Measurements from ENCODE around the gene HIPK1.

Gene HIPK1

DNA sequence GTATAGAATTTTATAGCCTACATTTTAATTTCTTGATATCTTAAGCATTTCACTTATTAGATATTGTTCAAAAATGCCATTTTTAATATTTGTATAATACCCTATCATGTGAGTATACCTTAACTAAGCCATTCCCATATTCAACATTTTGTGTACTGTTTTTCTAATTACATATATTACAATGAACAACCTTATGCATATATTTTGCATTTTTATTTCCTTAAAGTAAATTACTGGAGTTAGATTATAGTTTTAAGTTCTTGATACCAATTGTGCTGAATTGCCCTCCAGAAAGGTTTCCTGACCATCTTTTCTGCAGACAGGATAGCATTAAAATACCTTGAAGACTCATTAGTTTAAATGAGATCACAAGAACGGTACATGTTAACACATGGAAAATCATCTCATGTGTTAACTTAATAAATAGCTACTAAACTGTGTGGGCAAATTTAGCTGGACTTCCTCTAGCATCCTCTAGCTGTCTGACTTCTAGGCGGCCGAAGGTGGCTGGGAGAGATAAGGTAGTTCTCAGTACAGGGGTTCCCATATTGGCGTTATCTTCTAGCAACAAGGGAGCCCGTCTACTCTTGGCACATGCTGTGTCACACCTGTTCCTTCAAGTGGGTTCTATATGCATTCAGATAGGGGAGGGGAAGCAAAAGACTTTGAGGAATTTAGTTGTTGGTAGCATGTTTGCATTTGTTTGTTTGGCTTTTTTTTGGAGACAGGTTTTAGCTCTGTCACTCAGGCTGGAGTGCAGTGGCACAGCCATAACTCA lies 15.0 kb upstream of the HIPK1 start:
- DNase-seq (ENCODE audit: low read depth in 2 of 2), result no peak

DNA sequence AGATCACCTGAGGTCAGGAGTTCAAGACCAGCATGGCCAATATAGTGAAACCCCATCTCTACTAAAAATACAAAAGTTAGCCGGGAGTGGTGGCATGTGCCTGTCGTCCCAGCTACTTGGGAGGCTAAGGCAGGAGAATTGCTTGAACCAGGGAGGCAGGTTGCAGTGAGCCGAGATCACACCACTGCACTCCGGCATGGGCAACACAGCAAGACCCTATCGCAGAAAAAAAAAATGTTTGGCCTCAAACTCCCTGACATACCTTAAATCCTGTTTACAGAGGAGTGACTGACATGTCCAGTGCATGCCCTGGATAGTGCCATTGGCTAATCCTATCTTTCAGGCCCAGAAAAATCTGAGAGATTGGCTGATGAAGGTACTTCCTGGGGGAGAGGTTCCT lies 12.2 kb upstream of the HIPK1 start:
- no peak for DNase-seq (ENCODE audit: low read depth in 2 of 2)

DNA sequence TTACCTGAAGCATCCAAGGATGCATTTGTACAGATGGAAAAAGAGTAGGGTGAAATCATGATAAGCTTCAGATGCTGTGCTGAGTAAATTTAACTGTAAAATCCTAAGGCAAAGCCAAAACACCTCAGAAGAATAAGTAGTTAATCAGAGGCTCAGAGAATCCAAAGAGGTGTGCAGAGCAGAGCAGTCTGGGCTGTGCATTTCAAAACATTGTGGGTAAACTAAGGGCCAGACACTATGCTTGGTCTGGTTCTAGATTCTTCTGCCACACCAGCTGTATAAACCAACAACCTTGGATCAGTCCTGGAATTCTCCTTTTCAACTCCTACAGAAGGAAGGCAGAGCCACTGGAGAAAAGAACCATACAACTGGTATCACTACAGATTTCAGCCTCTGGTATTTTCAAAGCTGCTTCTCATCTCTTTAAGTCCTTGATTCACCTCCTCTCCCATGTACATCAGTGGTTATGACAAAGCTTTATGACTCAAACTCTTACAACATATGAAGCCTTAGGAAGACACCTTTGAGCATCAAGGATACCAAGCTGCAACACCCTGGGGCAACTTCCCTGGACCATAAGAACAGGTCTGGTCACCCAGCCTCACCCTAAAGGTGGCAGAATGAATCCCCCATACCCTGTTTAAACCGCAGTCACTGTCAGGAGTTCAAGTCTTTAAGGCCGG lies 11.6 kb upstream of the HIPK1 start:
- DNase-seq (ENCODE audit: low read depth in 2 of 2), result no peak

DNA sequence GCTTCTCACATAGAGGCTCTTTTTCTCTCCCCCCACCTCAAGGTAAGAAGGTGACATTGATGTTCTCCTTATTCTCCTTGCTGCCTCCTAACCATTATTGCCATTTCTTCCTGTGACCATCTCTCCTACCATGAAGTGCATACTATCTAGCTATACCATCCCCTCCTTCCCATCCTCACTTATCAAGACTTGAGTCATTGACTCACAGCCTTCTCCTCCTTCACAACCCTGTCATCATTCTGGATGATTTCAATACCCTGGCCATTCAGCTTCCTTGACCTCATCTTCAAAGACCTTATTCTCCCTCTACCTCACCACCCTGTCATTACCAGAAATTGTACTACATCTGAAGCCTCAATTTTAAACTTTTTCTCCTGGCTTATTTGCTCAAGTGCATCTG lies 10.9 kb upstream of the HIPK1 start:
- DNase-seq (ENCODE audit: low read depth in 2 of 2), result no peak

DNA sequence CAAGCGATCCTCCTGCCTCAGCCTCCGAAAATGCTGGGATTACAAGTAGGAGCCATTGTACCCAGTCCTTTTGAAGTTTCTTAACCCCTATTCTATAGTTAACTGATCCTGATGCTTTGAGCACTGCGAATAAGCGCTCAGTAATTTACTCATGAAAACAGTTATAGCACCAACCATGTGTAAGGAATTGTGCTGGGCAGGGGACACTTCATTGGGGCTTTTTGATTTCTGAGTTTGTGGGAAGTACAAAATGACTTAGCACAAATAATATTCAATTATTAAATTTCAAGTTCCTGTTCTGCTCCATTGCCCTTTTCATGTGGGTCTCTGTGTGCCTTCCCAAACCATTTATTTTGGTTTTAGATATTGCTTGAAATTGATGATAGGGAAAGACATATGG lies 6.2 kb upstream of the HIPK1 start:
- no peak for DNase-seq (ENCODE audit: low read depth in 2 of 2)

DNA sequence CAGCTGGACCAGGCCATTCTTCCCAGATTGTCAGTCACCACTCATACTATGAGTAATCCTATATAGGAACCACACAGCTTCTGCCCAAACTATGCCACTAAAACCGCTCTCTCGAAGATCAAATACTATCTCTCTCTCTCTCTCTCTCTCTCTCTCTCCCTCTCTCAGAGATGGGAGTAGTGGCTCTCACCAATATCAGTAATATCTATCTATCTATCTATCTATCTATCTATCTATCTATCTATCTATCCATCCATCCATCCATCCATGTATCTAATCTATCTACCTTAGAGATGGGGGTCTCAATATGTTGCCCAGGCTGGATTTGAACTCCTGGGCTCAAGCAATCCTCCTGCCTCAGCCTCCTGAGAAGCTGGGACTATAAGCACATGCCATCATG lies 4.7 kb upstream of the HIPK1 start:
- no peak for DNase-seq (ENCODE audit: low read depth in 2 of 2)

DNA sequence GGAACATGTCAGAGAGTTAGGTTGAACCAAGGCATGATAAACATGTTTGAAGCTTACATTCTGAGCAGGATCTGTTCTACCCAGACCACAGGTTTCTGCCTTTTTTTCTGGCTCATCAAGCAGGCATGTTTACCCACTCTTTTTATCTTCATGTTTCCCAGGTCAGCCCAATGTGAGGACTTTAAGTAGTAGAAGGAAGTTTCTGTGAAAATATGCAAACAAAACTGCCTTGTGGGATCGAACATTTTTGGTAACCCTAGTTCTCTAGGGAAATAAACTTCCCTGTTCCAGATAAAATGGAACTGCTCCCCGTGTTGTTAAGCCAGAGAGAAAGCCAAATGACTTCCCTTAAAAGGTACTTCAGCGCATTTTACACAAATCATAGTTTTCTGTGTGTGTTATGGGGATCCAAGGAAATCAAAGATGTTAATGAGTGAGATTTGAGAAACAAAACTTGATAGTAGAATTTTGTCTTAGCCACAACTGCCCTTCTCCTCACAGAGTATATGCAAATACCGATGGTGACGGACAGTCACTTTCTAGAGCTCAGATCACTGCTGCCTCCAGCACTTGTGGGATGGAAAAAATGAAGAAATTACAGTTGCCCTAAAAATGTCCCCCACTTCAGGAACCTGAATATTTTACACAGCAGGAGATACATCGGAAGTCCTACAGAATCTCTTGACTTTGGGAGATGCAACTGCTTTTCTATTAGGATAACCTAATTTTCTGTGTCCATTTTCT lies 765 bp upstream of the HIPK1 start:
- DNase-seq (ENCODE audit: low read depth in 2 of 2), result no peak

DNA sequence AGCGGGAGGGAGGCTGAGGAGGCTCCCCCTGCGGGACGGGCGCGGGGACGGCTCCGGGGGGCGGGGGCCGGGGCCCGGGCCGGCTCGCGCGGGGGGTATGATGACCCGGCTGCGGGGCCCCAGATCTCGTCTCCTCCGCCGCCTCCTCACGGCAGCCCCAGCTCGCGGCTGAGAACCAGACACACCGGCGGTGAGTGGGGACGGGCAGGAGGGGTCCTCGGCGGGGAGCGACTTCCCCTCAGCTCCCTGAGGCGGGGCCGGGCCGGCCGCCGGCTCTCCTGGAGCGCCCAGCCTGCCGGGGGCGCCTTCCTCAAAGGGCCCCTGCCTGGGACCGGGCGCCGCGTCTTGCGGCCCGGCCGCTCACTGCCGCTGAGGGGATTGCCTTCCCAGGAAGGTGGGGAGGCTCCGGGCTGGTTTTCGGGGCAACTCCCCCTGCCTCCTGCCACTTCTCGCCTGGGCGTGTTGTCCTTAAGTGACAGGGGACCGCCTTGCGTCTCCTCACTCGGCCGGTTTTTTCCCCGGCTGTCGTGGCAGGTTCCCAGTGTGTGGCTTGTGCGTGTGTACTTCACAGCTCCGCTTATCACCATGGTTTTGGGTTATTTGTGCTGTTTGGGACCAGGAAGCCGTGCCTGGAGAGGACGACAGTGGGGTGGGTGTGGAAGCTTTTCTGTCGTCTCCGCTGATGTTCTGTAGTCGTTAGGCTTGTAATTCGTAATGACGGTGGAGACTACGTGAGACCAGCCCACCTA lies 800 bp downstream of the HIPK1 start:
- DNase-seq (ENCODE audit: low read depth in 2 of 2), result peak; percentile 31 to 35

DNA sequence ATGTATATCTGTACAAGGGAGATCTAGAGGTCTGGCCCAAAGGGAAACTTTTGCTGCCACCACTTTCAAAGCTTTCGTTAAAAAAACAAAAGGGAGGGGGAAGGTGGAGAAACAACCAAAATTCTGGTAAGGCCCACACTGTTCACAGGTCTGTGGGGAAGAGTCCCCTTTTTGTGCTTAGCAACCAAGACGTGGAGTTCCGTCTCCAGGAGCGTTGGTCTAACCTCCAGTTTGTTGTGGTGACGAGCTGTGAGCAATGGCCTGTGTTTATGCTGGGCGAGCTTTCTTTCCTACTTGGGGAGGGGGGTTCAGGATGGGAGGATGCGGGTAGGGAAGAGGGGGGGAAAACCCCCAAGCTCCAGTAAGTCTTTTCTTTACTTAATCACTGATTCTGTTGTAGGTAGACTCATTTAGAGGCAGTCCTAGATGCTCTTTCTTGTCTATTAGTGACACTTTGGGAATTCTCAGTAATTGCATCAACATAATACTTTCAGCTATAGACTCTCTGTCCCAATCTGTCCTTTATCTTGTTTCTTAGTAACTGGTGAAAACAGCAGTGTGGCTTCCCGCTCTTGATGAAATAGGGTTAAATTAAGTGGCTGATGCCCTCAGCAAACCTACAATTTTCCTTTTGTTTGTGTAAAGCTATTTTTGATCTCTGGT lies 1.5 kb downstream of the HIPK1 start:
- DNase-seq (ENCODE audit: low read depth in 2 of 2), result peak; percentile 19 to 38

DNA sequence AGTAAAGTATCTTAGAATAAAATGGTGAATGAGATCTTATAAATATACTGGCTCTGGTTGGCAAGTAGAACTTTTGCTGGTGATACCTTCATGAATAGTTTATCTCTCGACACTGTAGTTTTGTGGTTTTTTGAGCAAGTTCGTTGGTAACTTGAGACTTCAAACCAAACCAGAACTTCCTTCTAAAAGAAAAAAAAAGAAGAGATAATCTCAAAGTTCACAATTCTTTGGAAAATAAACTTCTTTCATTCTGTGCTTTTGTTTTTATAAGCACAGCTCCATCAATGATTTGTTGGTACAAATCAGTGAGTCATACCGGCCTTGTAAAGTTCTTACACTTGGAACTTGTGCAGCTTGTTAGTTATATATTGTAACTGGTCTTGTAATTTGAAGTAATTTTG lies 2.3 kb downstream of the HIPK1 start:
- DNase-seq (ENCODE audit: low read depth in 2 of 2), result no peak

DNA sequence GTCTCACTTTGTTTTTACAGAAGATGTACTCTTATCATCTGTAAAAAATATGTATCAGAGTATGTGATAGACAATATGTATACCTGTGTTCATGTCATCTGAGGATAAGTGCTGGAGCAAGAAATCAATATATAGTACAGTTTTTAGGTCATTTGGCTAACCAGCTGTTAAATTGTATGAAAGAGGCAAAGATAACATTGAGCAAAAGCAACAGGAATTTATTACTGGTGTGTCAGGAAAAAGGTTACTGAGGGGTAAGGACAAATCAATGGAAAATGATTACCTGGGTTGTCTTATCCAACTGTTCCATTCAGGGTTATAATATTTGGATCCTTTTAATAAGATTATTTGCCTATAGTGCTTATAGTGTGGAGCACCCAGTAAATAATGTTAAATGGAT lies 4.9 kb downstream of the HIPK1 start:
- DNase-seq (ENCODE audit: low read depth in 2 of 2), result no peak

DNA sequence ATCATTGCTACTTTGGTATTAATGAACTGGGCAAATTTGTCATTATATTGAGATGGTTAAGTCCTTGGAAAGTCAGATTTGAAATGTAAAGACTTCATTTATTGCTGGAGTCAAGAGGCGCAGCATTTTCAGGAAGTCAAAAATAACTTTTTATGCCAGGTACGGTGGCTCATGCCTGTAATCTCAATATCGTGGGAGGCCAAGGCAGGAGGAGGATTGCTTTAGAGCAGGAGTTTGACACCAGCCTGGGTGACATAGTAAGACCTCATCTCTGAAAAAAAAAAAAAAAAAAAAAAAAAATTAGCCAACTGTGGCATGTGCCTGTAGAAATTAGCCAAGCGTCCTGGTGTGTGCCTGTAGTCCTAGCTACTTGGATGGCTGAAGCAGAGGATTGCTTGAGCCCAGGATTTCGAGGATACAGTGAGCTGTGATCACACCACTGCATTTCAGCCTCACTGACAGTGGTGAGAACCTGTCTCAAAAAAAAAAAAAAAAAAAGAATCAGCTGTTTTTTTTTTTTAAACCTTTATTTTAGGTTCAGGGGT lies 5.5 kb downstream of the HIPK1 start:
- DNase-seq (ENCODE audit: low read depth in 2 of 2), result no peak

DNA sequence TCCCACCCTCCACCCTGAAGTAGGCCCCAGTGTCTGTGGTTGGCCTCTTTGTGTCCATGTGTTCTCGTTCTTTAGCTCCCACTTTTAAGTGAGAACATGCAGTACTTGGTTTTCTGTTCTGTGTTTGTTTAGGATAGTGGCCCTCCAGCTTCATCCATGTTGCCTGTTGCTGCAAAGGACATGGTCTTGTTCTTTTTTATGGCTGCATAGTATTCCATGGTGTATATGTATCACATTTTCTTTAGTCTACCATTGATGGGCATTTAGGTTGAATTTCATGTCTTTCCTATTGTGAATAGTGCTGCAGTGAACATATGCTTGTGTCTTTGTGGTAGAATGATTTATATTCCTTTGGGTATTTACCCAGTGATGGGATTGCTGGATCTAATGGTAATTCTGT lies 6.1 kb downstream of the HIPK1 start:
- no peak for DNase-seq (ENCODE audit: low read depth in 2 of 2)

DNA sequence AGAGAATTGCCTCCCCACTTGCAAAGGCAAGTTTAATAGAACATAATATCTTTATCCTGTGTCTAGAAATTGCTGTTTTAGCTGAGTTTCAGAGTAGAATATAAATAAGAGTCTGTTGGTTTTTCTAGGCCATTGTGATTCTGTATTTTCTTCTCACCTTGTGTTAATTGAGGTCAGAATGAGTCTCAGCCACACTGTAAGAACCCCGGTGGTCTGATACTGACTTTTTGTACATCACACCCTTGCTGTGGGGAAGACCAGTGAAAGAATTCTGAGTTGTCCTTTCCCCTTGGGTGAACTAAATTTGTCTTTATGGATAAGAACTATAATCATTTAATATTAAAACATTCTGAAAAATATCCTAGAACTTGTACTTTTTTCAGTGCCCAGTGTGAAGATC lies 6.8 kb downstream of the HIPK1 start:
- no peak for DNase-seq (ENCODE audit: low read depth in 2 of 2)

DNA sequence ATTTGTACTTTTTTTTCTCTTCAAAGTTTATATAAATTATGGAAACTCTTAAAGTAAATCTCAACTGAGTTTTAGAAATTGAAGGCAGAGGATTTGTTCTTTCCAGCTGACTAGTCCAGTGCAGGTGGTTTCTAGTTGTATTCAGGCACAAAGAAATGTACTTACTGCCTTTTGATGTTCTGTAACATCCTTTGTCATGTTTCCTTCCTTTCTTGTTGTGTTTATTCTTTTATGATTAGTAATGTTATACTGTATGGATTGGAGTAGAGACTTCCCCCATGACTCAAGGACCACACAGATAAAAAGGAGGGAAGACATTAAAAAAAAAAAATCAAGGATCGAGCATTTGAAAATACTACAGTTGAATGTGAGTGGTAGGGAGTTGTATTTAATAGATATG lies 8.0 kb downstream of the HIPK1 start:
- DNase-seq (ENCODE audit: low read depth in 2 of 2), result no peak

DNA sequence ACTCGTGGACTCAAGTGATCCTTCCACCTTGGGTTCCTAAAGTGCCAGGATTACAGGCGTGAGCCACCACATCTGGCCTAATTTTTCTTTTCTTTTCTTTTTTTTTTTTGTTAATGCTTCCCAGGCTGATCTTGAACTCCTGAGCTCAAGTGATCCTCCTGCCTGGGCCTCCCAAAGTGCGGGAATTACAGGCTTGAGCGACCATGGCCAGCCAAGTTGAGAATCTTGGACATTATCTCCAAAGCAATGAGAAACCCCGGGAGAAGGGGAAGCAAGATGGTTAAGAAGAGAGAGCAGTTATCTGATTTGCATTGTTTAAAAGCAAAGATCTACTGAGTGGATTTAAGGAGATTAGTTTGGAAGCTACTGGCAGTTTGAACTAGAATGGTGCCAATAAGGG lies 9.1 kb downstream of the HIPK1 start:
- no peak for DNase-seq (ENCODE audit: low read depth in 2 of 2)

DNA sequence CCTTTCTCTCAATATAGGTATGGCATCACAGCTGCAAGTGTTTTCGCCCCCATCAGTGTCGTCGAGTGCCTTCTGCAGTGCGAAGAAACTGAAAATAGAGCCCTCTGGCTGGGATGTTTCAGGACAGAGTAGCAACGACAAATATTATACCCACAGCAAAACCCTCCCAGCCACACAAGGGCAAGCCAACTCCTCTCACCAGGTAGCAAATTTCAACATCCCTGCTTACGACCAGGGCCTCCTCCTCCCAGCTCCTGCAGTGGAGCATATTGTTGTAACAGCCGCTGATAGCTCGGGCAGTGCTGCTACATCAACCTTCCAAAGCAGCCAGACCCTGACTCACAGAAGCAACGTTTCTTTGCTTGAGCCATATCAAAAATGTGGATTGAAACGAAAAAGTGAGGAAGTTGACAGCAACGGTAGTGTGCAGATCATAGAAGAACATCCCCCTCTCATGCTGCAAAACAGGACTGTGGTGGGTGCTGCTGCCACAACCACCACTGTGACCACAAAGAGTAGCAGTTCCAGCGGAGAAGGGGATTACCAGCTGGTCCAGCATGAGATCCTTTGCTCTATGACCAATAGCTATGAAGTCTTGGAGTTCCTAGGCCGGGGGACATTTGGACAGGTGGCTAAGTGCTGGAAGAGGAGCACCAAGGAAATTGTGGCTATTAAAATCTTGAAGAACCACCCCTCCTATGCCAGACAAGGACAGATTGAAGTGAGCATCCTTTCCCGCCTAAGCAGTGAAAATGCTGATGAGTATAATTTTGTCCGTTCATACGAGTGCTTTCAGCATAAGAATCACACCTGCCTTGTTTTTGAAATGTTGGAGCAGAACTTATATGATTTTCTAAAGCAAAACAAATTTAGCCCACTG lies 11.5 kb downstream of the HIPK1 start:
- peak in 1 of 2 donors; percentile 15 for DNase-seq (ENCODE audit: low read depth in 2 of 2)

DNA sequence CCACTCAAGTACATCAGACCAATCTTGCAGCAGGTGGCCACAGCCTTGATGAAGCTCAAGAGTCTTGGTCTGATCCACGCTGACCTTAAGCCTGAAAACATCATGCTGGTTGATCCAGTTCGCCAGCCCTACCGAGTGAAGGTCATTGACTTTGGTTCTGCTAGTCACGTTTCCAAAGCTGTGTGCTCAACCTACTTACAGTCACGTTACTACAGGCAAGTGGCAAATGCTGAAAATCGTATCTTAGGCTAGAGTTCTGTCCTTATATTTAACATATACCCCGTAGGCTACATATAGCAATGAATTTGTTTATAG lies 12.1 kb downstream of the HIPK1 start:
- DNase-seq (ENCODE audit: low read depth in 2 of 2), result no peak

DNA sequence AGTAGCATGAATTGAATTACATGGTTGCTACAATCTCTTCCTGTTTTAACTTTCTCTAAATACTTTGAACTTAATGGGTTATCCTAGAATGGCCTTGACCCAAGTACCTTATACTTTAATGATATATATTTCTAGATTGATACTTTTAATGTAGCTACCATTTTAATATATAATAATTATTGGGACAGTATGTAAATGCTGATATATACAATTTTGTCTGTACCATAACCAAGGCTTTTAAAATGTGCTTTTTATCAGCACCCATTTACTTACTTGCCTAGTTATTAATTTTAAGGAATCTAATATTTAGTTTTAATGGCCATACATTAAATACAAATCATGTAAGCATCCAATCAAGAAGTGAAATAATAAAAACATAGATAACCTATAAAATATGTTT lies 13.4 kb downstream of the HIPK1 start:
- DNase-seq (ENCODE audit: low read depth in 2 of 2), result no peak

DNA sequence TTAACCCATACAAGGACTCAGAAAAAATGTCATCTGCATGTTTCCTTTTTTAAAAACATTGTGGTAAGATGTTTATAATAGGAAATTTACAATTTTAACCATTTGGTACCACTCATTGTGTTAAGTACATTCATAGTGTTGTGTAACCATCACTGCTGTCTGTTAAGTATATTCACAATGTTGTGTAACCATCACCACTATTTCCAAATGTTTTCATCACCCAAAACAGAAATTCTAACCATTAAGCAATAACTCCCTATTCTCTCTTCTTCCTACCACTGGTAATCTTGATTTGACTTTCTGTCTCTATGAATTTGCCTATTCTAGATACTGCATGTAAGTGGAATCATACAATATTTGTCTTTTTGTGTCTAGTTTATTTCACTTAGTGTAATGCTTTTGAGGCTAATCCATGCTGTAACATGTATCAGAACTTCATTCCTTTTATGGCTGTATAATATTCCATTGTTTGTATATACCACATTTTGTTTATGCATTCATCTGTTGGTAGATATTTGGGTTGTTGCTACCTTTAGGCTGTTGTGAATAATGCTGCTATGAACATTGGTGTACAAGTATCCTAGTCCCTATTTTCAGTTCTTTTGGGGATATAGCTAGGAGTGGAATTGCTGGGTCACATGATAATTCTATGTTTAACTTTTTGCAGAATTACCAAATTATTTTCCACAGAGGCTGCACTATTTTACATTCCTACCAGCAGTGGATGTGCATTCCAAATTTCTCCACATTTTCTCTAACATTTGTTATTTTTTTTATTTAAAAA lies 14.1 kb downstream of the HIPK1 start:
- no peak for DNase-seq (ENCODE audit: low read depth in 2 of 2)

Measured in activated CD4-positive, alpha-beta T cell treated with anti-CD3 and anti-CD28 coated beads for 24 hours (primary cell).